SKM-1 (cell line): ENCODE measurements around the gene MAP3K2.
A peak's percentile ranks its signal among the peaks of the same experiment; 100 is the strongest.

Experiments
- DNase-seq: peaks from one replicate; lab custom pipeline; 2025; ENCODE audit not compliant: unreplicated experiment; lab: John Stamatoyannopoulos, UW

Gene MAP3K2

GRCh38 chr2:127387655-127388422 is at the start of gene MAP3K2:
Gene MAP3K2 (minus strand): TSS chr2:127387975. CDS start chr2:127343129, 44,846 bp downstream.
- peak; percentile 68 for DNase-seq

GRCh38 chr2:127437056-127437455 is 49.3 kb upstream of the MAP3K2 start:
- DNase-seq = no peak

GRCh38 chr2:127434515-127434914 is 46.7 kb upstream of the MAP3K2 start:
- no peak for DNase-seq

- no peak for DNase-seq
Measured at GRCh38 chr2:127431408-127432023, 43.7 kb upstream of the MAP3K2 start.

- DNase-seq = no peak
Measured at GRCh38 chr2:127429844-127430425, 42.2 kb upstream of the MAP3K2 start.

GRCh38 chr2:127429291-127429690 is 41.5 kb upstream of the MAP3K2 start:
- DNase-seq = no peak

GRCh38 chr2:127428815-127429109 is 41.0 kb upstream of the MAP3K2 start:
- DNase-seq = no peak

- DNase-seq = no peak
Measured at GRCh38 chr2:127428057-127428814, 40.5 kb upstream of the MAP3K2 start.

- no peak for DNase-seq
Measured at GRCh38 chr2:127427376-127428056, 39.7 kb upstream of the MAP3K2 start.

GRCh38 chr2:127426501-127427354 is 39.0 kb upstream of the MAP3K2 start:
- no peak for DNase-seq

- no peak for DNase-seq
Measured at GRCh38 chr2:127425540-127426490, 38.0 kb upstream of the MAP3K2 start.

- no peak for DNase-seq
Measured at GRCh38 chr2:127424598-127425520, 37.1 kb upstream of the MAP3K2 start.

- peak; percentile 34 for DNase-seq
Measured at GRCh38 chr2:127423880-127424279, 36.1 kb upstream of the MAP3K2 start.

- DNase-seq = no peak
Measured at GRCh38 chr2:127423478-127423843, 35.7 kb upstream of the MAP3K2 start.

GRCh38 chr2:127422559-127423477 is 35.0 kb upstream of the MAP3K2 start:
- DNase-seq = peak; percentile 54

GRCh38 chr2:127421871-127422558 is 34.2 kb upstream of the MAP3K2 start:
- DNase-seq = no peak
